CD14-positive monocyte (primary cell): ENCODE measurements around the gene FOXN1. TPM values are rescaled to one million over a fixed set of nuclear protein-coding genes. Genes with fewer than 3 reads are reported as not detected.

ENCODE experiments used
- DNase-seq, 3 donors: peaks; one replicate each; pipeline ENCODE4 v3.0.0-alpha.2; 2011 to 2022
- H2AFZ ChIP-seq: 2 replicates; pipeline ENCODE4 v1.6.0; 2012; ENCODE audit warnings: mild to moderate bottlenecking, low read depth, low read length, inconsistent platforms; ENCODE audit not compliant: insufficient read depth, poor library complexity, severe bottlenecking
- H3K27ac ChIP-seq, 2 donors: 1 replicate in 1 of 2; 2 replicates in 1 of 2; pipeline ENCODE4 v1.5.1; 2012 to 2013; ENCODE audit warnings: low read length in 2 of 2, control low read depth in 1 of 2, inconsistent platforms in 1 of 2, low read depth in 1 of 2, mild to moderate bottlenecking in 1 of 2
- H3K27me3 ChIP-seq, 2 donors: one replicate each; pipeline versions ENCODE4 v1.6.0 to v1.6.1; 2011 to 2013; ENCODE audit warnings: low read length in 2 of 2; ENCODE audit not compliant: control insufficient read depth in 2 of 2, insufficient read depth in 2 of 2
- H3K36me3 ChIP-seq, 2 donors: replicated peaks in 1 of 2; 1 replicate in 1 of 2; 2 replicates in 1 of 2; pipeline versions ENCODE4 v1.5.1 to v1.6.1; 2012 to 2013; ENCODE audit warnings: low read length in 2 of 2, control low read depth in 1 of 2, inconsistent platforms in 1 of 2, mild to moderate bottlenecking in 1 of 2; ENCODE audit not compliant: insufficient read depth in 2 of 2, control insufficient read depth in 1 of 2
- H3K4me1 ChIP-seq, 2 donors: 1 replicate in 1 of 2; 2 replicates in 1 of 2; pipeline versions ENCODE4 v1.5.1 to v1.6.1; 2012 to 2013; ENCODE audit warnings: low read length in 2 of 2, control low read depth in 1 of 2, inconsistent platforms in 1 of 2, mild to moderate bottlenecking in 1 of 2, moderate library complexity in 1 of 2; ENCODE audit not compliant: insufficient read depth in 2 of 2, control insufficient read depth in 1 of 2
- H3K4me2 ChIP-seq: replicated peaks from 2 replicates; pipeline ENCODE3; 2012; ENCODE audit warnings: low read length, moderate library complexity, mild to moderate bottlenecking; ENCODE audit not compliant: poor library complexity, severe bottlenecking; ENCODE audit errors: extremely low read depth
- H3K4me3 ChIP-seq, 3 experiments: fragments of 200-600 bp in 1 of 3; sonication (generic) in 1 of 3; replicated peaks in 1 of 3; 1 replicate in 2 of 3; 2 replicates in 1 of 3; pipeline ENCODE4 v1.5.1; 2011 to 2013; ENCODE audit warnings: low read length in 3 of 3, mild to moderate bottlenecking in 3 of 3, control low read depth in 2 of 3, low read depth in 2 of 3, inconsistent platforms in 1 of 3, moderate library complexity in 1 of 3
- H3K79me2 ChIP-seq: 2 replicates; pipeline ENCODE4 v1.6.0; 2012; ENCODE audit warnings: mild to moderate bottlenecking, control low read depth, inconsistent platforms, low read length, moderate library complexity; ENCODE audit not compliant: insufficient read depth
- H3K9ac ChIP-seq: 2 replicates; pipeline ENCODE4 v1.6.0; 2017; ENCODE audit warnings: low read length, mild to moderate bottlenecking; ENCODE audit not compliant: insufficient read depth, poor library complexity, severe bottlenecking
- H3K9me3 ChIP-seq, 2 donors: replicated peaks in 1 of 2; 1 replicate in 1 of 2; 2 replicates in 1 of 2; pipeline versions ENCODE4 v1.5.1 to v1.6.1; 2012 to 2013; ENCODE audit warnings: low read length in 2 of 2, control low read depth in 1 of 2; ENCODE audit not compliant: control insufficient read depth in 1 of 2, insufficient read depth in 1 of 2
- H4K20me1 ChIP-seq: 2 replicates; pipeline ENCODE4 v1.6.0; 2012; ENCODE audit warnings: mild to moderate bottlenecking, low read length, control low read depth, moderate library complexity; ENCODE audit not compliant: insufficient read depth
- H3K27ac Mint-ChIP-seq, 7 donors: one replicate each; pipeline ENCODE4 v1.8.0; 2020; ENCODE audit warnings: mild to moderate bottlenecking in 7 of 7, mixed read lengths in 7 of 7, moderate library complexity in 6 of 7, inconsistent platforms in 2 of 7
- H3K27me3 Mint-ChIP-seq, 3 donors: one replicate each; pipeline ENCODE4 v1.8.0; 2021 to 2022; ENCODE audit warnings: low read depth in 3 of 3, mild to moderate bottlenecking in 3 of 3, mixed read lengths in 3 of 3, moderate library complexity in 3 of 3, inconsistent platforms in 1 of 3
- H3K36me3 Mint-ChIP-seq, 2 donors: one replicate each; pipeline ENCODE4 v1.8.0; 2020; ENCODE audit warnings: mixed read lengths in 2 of 2, inconsistent platforms in 1 of 2, mild to moderate bottlenecking in 1 of 2
- H3K4me1 Mint-ChIP-seq: one replicate; pipeline ENCODE4 v1.8.0; 2020; ENCODE audit warnings: mild to moderate bottlenecking, mixed read lengths
- H3K4me3 Mint-ChIP-seq, 2 donors: one replicate each; pipeline ENCODE4 v1.8.0; 2020; ENCODE audit warnings: mild to moderate bottlenecking in 2 of 2, mixed read lengths in 2 of 2, moderate library complexity in 1 of 2
- H3K9me3 Mint-ChIP-seq, 7 donors: one replicate each; pipeline ENCODE4 v1.8.0; 2020 to 2022; ENCODE audit warnings: mixed read lengths in 7 of 7, mild to moderate bottlenecking in 6 of 7, moderate library complexity in 6 of 7, inconsistent platforms in 2 of 7
- CTCF ChIP-seq: fragments of 200-600 bp; IDR thresholded peaks from one replicate; pipeline ENCODE4 v1.8.0; 2022; ENCODE audit warnings: antibody characterized with exemption, mild to moderate bottlenecking
- WGBS: methylation state at CpG from one replicate; pipeline ENCODE4 v1.1.5; 2013; ENCODE audit warnings: missing lambda C conversion rate; ENCODE audit not compliant: insufficient coverage; 5-methylcytosine and 5-hydroxymethylcytosine counted together
- intact Hi-C, 2 donors: fragments of 100-400 bp; cut with micrococcal nuclease; formaldehyde crosslinking; loops; one replicate each; pipeline versions ENCODE4 v1.15.0 to v1.15.1; 2023
- polyA plus RNA-seq, 3 donors: library from polyadenylated mRNA; depleted of rRNA in 1 of 3; unstranded in 2 of 3; stranded (reverse) in 1 of 3; fragments of 300-500 nt in 2 of 3; fragments of >200 nt in 1 of 3; fragmentation: Illumina TruSeq in 2 of 3; gene quantifications; 1 replicate in 2 of 3; 2 replicates in 1 of 3; pipeline ENCODE4 v1.2.3, GENCODE V29; 2012 to 2021

Gene FOXN1
- polyA plus RNA-seq, 3 donors, result not detected

GRCh38 chr17:28523186-28523585 is 17.0 kb downstream of the FOXN1 start:
- Histone ChIP-seq H3K27me3 (no peaks in the 10 kb centered on the region), H3K79me2 (no peaks in the 10 kb centered on the region), H3K9me3 (no peaks in the 10 kb centered on the region), H3K9ac (no peak overlapping the region), H3K27ac (no peak overlapping the region), H3K4me2 (no peak overlapping the region), H2AFZ (no peak overlapping the region), H3K4me3 (no peak overlapping the region), H4K20me1 (no peaks in the 10 kb centered on the region), H3K36me3 (no peaks in the 10 kb centered on the region), H3K4me1 (peaks cover 0 to 5% of the 10 kb centered on the region in 2 donors)
- Mint-ChIP-seq H3K27ac (no peak overlapping the region), H3K9me3 (no peaks in the 10 kb centered on the region), H3K36me3 (no peaks in the 10 kb centered on the region), H3K4me1 (peaks cover 9% of the 10 kb centered on the region), H3K27me3 (peaks cover 0 to 11% (median 8%) of the 10 kb centered on the region in 3 donors), H3K4me3 (no peak overlapping the region)
- intact Hi-C loops, result no loop called here
- 92% methylated on average over 6 of the region's 6 CpGs for WGBS
- no peak for TF ChIP-seq CTCF
- DNase-seq, result no peak

- H3K4me1 ChIP-seq, result peaks cover 0 to 5% of the 10 kb centered on the region in 2 donors
- TF ChIP-seq CTCF, result no peak
- H3K4me3 ChIP-seq, result no peak overlapping the region
- no peaks in the 10 kb centered on the region for H3K27me3 ChIP-seq
- H3K36me3 ChIP-seq, result no peaks in the 10 kb centered on the region
- intact Hi-C loops, result no loop called here
- no peaks in the 10 kb centered on the region for H3K9me3 ChIP-seq
- H3K27ac ChIP-seq, result no peak overlapping the region
- 97% methylated on average over 13 of the region's 15 CpGs for WGBS
- no peaks in the 10 kb centered on the region for H3K79me2 ChIP-seq
- H2AFZ ChIP-seq, result no peak overlapping the region
- H3K9me3 Mint-ChIP-seq, result no peaks in the 10 kb centered on the region
- no peaks in the 10 kb centered on the region for H4K20me1 ChIP-seq
- no peak overlapping the region for H3K4me2 ChIP-seq
- H3K4me1 Mint-ChIP-seq, result peaks cover 5% of the 10 kb centered on the region
- no peaks in the 10 kb centered on the region for H3K36me3 Mint-ChIP-seq
- peak overlapping the region in 1 of 7 donors; percentile 21 for H3K27ac Mint-ChIP-seq
- peaks cover 0 to 9% (median 6%) of the 10 kb centered on the region in 3 donors for H3K27me3 Mint-ChIP-seq
- H3K4me3 Mint-ChIP-seq, result no peak overlapping the region
- H3K9ac ChIP-seq, result no peak overlapping the region
- no peak for DNase-seq
Measured at GRCh38 chr17:28523876-28524275, 17.7 kb downstream of the FOXN1 start.
